ENCODE results near the gene DEXI. TPM values are rescaled to one million over a fixed set of nuclear protein-coding genes. Genes with fewer than 3 reads are reported as not detected.

Gene DEXI
- total RNA-seq, 1 donor from 2014 or later, result 47.9 TPM

DNA sequence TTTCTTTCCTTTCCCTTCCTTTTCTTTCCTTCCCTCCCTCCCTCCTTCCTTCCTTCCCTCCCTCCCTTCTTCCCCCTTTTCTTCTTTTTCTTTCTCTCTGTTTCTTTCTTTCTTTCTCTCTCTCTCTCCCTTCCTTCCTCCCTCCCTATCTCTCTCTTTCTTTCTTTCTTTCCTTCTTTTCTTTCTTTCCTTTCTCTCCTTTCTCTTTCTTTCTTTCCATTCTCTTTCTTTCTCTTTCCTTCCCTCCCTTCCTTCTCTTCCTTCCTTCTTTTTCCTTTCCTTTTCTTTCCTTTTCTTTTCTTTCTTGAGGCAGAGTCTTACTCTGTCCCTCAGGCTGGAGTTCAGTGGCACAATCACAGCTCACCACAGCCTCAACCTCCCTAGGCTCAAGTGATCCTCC, 31.0 kb downstream of the DEXI start:
- Histone ChIP-seq H3K4me3 (ENCODE audit: low read depth, low read length) (no peak overlapping the region), H3K36me3 (ENCODE audit: control insufficient read depth, insufficient read depth, low read length) (no peaks in the 10 kb centered on the region), H3K27me3 (ENCODE audit: control insufficient read depth, insufficient read depth, low read length) (no peaks in the 10 kb centered on the region)
- FAIRE-seq (no peak), DNase-seq (ENCODE audit: low read depth) (no peak)
- TF ChIP-seq, protein P1, sequence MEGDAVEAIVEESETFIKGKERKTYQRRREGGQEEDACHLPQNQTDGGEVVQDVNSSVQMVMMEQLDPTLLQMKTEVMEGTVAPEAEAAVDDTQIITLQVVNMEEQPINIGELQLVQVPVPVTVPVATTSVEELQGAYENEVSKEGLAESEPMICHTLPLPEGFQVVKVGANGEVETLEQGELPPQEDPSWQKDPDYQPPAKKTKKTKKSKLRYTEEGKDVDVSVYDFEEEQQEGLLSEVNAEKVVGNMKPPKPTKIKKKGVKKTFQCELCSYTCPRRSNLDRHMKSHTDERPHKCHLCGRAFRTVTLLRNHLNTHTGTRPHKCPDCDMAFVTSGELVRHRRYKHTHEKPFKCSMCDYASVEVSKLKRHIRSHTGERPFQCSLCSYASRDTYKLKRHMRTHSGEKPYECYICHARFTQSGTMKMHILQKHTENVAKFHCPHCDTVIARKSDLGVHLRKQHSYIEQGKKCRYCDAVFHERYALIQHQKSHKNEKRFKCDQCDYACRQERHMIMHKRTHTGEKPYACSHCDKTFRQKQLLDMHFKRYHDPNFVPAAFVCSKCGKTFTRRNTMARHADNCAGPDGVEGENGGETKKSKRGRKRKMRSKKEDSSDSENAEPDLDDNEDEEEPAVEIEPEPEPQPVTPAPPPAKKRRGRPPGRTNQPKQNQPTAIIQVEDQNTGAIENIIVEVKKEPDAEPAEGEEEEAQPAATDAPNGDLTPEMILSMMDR (IDR thresholded peaks at IDR 0.05; ENCODE audit: insufficient read depth, low read length, severe bottlenecking), result no peak

DNA sequence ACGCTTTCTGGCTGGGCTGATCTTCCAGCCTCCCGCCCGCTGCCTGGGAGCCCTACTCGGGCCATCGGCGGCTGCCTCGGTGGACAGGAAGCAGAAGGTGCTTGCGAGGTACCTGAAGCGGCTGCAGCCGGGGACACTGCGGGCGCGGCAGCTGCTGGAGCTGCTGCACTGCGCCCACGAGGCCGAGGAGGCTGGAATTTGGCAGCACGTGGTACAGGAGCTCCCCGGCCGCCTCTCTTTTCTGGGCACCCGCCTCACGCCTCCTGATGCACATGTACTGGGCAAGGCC, 34.6 kb downstream of the DEXI start:
- DNase-seq (ENCODE audit: low read depth), result no peak
- FAIRE-seq, result no peak
- Histone ChIP-seq H3K36me3 (ENCODE audit: control insufficient read depth, insufficient read depth, low read length) (no peaks in the 10 kb centered on the region), H3K4me3 (ENCODE audit: low read depth, low read length) (no peak overlapping the region), H3K27me3 (ENCODE audit: control insufficient read depth, insufficient read depth, low read length) (no peaks in the 10 kb centered on the region)
- TF ChIP-seq, protein P1 (IDR thresholded peaks at IDR 0.05; ENCODE audit: insufficient read depth, low read length, severe bottlenecking), result no peak

DNA sequence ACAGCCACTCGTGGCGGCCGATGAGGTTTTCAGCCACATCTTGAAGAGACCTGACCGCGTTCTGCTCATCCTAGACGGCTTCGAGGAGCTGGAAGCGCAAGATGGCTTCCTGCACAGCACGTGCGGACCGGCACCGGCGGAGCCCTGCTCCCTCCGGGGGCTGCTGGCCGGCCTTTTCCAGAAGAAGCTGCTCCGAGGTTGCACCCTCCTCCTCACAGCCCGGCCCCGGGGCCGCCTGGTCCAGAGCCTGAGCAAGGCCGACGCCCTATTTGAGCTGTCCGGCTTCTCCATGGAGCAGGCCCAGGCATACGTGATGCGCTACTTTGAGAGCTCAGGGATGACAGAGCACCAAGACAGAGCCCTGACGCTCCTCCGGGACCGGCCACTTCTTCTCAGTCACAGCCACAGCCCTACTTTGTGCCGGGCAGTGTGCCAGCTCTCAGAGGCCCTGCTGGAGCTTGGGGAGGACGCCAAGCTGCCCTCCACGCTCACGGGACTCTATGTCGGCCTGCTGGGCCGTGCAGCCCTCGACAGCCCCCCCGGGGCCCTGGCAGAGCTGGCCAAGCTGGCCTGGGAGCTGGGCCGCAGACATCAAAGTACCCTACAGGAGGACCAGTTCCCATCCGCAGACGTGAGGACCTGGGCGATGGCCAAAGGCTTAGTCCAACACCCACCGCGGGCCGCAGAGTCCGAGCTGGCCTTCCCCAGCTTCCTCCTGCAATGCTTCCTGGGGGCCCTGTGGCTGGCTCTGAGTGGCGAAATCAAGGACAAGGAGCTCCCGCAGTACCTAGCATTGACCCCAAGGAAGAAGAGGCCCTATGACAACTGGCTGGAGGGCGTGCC, 35.1 kb downstream of the DEXI start:
- DNase-seq (ENCODE audit: low read depth), result no peak
- no peak for FAIRE-seq

DNA sequence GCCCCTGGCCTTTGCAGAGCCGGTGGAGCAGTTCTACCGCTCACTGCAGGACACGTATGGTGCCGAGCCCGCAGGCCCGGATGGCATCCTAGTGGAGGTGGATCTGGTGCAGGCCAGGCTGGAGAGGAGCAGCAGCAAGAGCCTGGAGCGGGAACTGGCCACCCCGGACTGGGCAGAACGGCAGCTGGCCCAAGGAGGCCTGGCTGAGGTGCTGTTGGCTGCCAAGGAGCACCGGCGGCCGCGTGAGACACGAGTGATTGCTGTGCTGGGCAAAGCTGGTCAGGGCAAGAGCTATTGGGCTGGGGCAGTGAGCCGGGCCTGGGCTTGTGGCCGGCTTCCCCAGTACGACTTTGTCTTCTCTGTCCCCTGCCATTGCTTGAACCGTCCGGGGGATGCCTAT, 35.8 kb downstream of the DEXI start:
- no peak overlapping the region for H3K4me3 ChIP-seq (ENCODE audit: low read depth, low read length)
- TF ChIP-seq, protein P1 (IDR thresholded peaks at IDR 0.05; ENCODE audit: insufficient read depth, low read length, severe bottlenecking), result no peak
- H3K36me3 ChIP-seq (ENCODE audit: control insufficient read depth, insufficient read depth, low read length), result no peaks in the 10 kb centered on the region
- no peak for FAIRE-seq
- DNase-seq (ENCODE audit: low read depth), result no peak
- H3K27me3 ChIP-seq (ENCODE audit: control insufficient read depth, insufficient read depth, low read length), result no peaks in the 10 kb centered on the region

More for the DNA sequence above, 35.1 kb downstream of the DEXI start:
- H3K36me3 ChIP-seq (ENCODE audit: control insufficient read depth, insufficient read depth, low read length), result no peaks in the 10 kb centered on the region
- no peak overlapping the region for H3K4me3 ChIP-seq (ENCODE audit: low read depth, low read length)
- H3K27me3 ChIP-seq (ENCODE audit: control insufficient read depth, insufficient read depth, low read length), result no peaks in the 10 kb centered on the region
- TF ChIP-seq, protein P1 (IDR thresholded peaks at IDR 0.05; ENCODE audit: insufficient read depth, low read length, severe bottlenecking), result no peak

DNA sequence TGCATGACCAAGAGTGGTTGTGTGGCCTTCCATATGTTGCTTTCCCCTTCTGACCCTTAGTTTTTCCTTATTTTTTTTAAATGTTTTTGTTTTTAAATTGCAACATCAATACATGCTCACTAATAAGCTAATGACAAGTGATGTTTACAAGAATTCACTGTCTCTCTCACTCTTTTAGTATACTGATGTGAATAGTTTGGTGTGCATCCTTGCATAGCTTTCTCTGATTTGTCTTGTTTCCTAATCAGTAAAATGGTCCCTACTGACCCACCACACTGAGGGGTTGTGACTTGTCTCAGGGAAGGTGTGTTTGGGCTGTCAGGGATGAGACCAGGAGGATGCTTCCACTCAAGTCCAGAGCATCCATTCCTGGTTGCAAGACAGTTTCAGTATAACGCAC, 39.3 kb downstream of the DEXI start:
- no peaks in the 10 kb centered on the region for H3K27me3 ChIP-seq (ENCODE audit: control insufficient read depth, insufficient read depth, low read length)
- DNase-seq (ENCODE audit: low read depth) (no peak), FAIRE-seq (no peak)
- TF ChIP-seq, protein P1 (IDR thresholded peaks at IDR 0.05; ENCODE audit: insufficient read depth, low read length, severe bottlenecking), result no peak
- H3K36me3 ChIP-seq (ENCODE audit: control insufficient read depth, insufficient read depth, low read length), result no peaks in the 10 kb centered on the region
- H3K4me3 ChIP-seq (ENCODE audit: low read depth, low read length), result no peak overlapping the region

DNA sequence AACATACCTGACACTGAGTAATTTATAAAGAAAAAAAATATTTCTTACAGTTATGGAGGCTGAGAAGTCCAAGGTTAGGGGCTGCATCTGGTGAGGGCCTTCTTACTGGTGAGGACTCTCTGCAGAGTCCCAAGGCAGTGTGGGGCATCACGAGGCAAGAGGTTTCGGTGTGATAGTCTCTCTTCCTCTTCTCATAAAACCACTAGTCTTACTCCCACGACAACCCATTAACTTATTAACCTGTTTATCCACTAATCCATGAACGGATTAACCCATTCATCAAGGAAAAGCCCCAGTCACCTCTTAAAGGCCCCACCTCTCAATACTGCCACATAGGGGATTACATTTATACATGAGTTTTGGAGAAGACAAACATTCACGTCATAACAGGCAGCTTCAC, 45.1 kb downstream of the DEXI start:
- TF ChIP-seq, protein P1 (IDR thresholded peaks at IDR 0.05; ENCODE audit: insufficient read depth, low read length, severe bottlenecking), result no peak
- no peak overlapping the region for H3K4me3 ChIP-seq (ENCODE audit: low read depth, low read length)
- DNase-seq (ENCODE audit: low read depth) (no peak), FAIRE-seq (no peak)
- peaks cover 2% of the 10 kb centered on the region for H3K27me3 ChIP-seq (ENCODE audit: control insufficient read depth, insufficient read depth, low read length)
- no peaks in the 10 kb centered on the region for H3K36me3 ChIP-seq (ENCODE audit: control insufficient read depth, insufficient read depth, low read length)

Measured in bronchial epithelial cell (primary cell).